ENCODE measurements around the gene INPP4B. TPM values are rescaled to one million over a fixed set of nuclear protein-coding genes. Genes with fewer than 3 reads are reported as not detected.

The INPP4B gene
- total RNA-seq, result 69.7 and 97.3 TPM in 2 replicates

GRCh38 chr4:142846108-142846728 lies at the start of gene INPP4B:
INPP4B (minus strand) TSS chr4:142846301.

